ENCODE measurements around the gene HMCN2.
"Not testable (repeated sequence)": the region's sequence is repeated elsewhere in the genome, so short reads cannot be mapped to it uniquely, and the experiment has no call there.

Gene HMCN2

GRCh38 chr9:130266236-130267098 is 907 bp downstream of the HMCN2 start:
- Histone ChIP-seq H3K27me3 (ENCODE audit: insufficient read depth, insufficient read length) (peaks cover 26% of the 10 kb centered on the region), H3K4me1 (ENCODE audit: insufficient read depth, insufficient read length) (peaks cover 23% of the 10 kb centered on the region), H3K4me3 (ENCODE audit: insufficient read length, low read depth) (peak overlapping the region; percentile 72), H3K9me3 (ENCODE audit: insufficient read depth, low read length) (no peaks in the 10 kb centered on the region), H3K36me3 (ENCODE audit: insufficient read depth, insufficient read length, low read length) (no peaks in the 10 kb centered on the region), H3K9ac (ENCODE audit: insufficient read length, low read depth) (peak overlapping the region; percentile 74)
- no peak for DNase-seq (ENCODE audit: low read depth, low spot score)
- TF ChIP-seq SUZ12 (IDR thresholded peaks at IDR 0.05; ENCODE audit: extremely low read depth, insufficient read depth, insufficient read length): no peak
- TF ChIP-seq YY1 (IDR thresholded peaks at IDR 0.05; ENCODE audit: insufficient read depth, insufficient read length): no peak
- no peak for TF ChIP-seq ZNF274 (IDR thresholded peaks at IDR 0.05; ENCODE audit: low read depth, low read length)

DNA sequence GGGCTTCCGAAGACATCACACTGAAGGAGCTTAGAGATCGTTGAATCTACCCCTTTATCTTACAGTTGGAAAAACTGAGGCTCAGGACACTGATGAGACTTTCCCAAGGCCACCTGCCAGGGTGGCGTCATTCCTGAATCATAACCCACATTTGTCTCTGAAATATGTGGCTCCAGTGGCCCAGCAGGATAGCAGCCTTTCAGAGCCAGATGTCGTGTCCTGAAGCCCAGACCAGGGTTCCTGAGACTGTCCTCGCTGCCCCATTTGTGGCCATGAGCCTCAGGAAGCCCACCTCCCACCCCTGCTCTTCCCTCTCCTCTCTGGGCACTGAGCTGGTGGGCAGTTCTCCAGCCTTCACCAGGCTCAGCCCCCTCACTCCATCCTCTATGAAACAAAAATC is 2.4 kb downstream of the HMCN2 start:
- no peak overlapping the region for H3K4me3 ChIP-seq (ENCODE audit: insufficient read length, low read depth)
- DNase-seq (ENCODE audit: low read depth, low spot score): no peak
- H3K9ac ChIP-seq (ENCODE audit: insufficient read length, low read depth): no peak overlapping the region
- H3K9me3 ChIP-seq (ENCODE audit: insufficient read depth, low read length): no peaks in the 10 kb centered on the region
- peaks cover 26% of the 10 kb centered on the region for H3K27me3 ChIP-seq (ENCODE audit: insufficient read depth, insufficient read length)
- no peaks in the 10 kb centered on the region for H3K36me3 ChIP-seq (ENCODE audit: insufficient read depth, insufficient read length, low read length)
- H3K4me1 ChIP-seq (ENCODE audit: insufficient read depth, insufficient read length): peaks cover 20% of the 10 kb centered on the region
- TF ChIP-seq ZNF274 (IDR thresholded peaks at IDR 0.05; ENCODE audit: low read depth, low read length) (no peak), SUZ12 (IDR thresholded peaks at IDR 0.05; ENCODE audit: extremely low read depth, insufficient read depth, insufficient read length) (no peak), YY1 (IDR thresholded peaks at IDR 0.05; ENCODE audit: insufficient read depth, insufficient read length) (no peak)

DNA sequence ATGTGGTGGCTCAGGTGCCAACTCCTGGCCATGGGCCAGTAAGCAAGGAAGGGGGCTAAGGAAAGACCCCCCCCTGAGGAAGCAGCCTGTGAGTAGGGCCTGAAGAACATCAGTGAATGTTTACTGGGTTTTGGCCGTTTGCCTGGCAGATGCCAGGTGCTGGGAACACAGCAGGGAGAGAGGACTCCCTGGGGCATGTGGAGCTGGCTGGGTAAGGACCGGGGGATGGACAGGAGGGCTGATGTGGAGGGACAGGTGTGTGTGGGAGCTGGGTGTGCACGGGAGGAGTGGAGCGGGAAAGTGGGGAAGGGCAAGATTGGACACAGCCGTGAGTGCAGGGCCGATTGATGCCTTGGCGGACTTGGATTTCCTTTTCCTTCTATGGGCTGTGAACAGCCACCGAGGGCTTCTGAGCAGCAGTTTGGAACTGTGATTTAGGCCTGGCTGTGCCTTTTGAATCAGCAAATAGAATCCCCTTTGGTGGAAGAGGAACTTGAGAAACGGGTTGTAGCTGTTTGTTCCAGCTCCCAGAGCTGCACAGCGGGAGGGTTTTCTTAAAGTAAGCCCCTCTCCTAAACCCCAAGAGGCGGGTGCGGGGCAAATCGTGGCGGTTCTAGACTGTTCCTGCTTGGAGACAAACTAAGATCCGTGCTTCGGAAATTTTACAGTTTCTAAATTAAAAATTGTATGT is 3.1 kb downstream of the HMCN2 start:
- H3K27me3 ChIP-seq (ENCODE audit: insufficient read depth, insufficient read length): peaks cover 26% of the 10 kb centered on the region
- H3K9ac ChIP-seq (ENCODE audit: insufficient read length, low read depth): peak overlapping the region; percentile 63
- no peaks in the 10 kb centered on the region for H3K9me3 ChIP-seq (ENCODE audit: insufficient read depth, low read length)
- DNase-seq (ENCODE audit: low read depth, low spot score): no peak
- peaks cover 20% of the 10 kb centered on the region for H3K4me1 ChIP-seq (ENCODE audit: insufficient read depth, insufficient read length)
- no peaks in the 10 kb centered on the region for H3K36me3 ChIP-seq (ENCODE audit: insufficient read depth, insufficient read length, low read length)
- peak overlapping the region; percentile 16 for H3K4me3 ChIP-seq (ENCODE audit: insufficient read length, low read depth)
- no peak for TF ChIP-seq SUZ12 (IDR thresholded peaks at IDR 0.05; ENCODE audit: extremely low read depth, insufficient read depth, insufficient read length)
- no peak for TF ChIP-seq ZNF274 (IDR thresholded peaks at IDR 0.05; ENCODE audit: low read depth, low read length)
- no peak for TF ChIP-seq YY1 (IDR thresholded peaks at IDR 0.05; ENCODE audit: insufficient read depth, insufficient read length)

DNA sequence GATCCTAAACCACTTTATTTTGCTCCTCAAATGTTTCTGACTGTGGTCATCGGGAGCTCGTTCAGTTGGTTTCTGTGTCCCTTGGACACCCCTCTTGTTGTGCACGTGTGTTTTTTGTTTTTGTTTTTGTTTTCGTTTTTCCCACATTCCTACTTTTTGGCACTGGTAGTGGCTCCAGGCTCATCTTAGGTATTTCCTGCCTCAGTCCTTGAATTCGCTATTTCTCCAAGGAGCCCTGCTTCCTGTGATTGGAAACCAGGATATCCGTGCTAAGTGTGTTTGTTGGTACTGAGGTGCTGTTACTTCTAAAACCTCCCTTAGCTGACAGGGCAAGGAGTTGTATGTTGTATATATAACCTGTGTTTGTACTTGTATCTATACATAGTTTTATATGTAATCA is 5.9 kb downstream of the HMCN2 start:
- Histone ChIP-seq H3K27me3 (ENCODE audit: insufficient read depth, insufficient read length) (peaks cover 10% of the 10 kb centered on the region), H3K9me3 (ENCODE audit: insufficient read depth, low read length) (no peaks in the 10 kb centered on the region), H3K4me1 (ENCODE audit: insufficient read depth, insufficient read length) (peaks cover 11% of the 10 kb centered on the region), H3K9ac (ENCODE audit: insufficient read length, low read depth) (no peak overlapping the region), H3K36me3 (ENCODE audit: insufficient read depth, insufficient read length, low read length) (no peaks in the 10 kb centered on the region), H3K4me3 (ENCODE audit: insufficient read length, low read depth) (no peak overlapping the region)
- TF ChIP-seq ZNF274 (IDR thresholded peaks at IDR 0.05; ENCODE audit: low read depth, low read length): no peak
- no peak for TF ChIP-seq SUZ12 (IDR thresholded peaks at IDR 0.05; ENCODE audit: extremely low read depth, insufficient read depth, insufficient read length)
- TF ChIP-seq YY1 (IDR thresholded peaks at IDR 0.05; ENCODE audit: insufficient read depth, insufficient read length): no peak
- DNase-seq (ENCODE audit: low read depth, low spot score): no peak

DNA sequence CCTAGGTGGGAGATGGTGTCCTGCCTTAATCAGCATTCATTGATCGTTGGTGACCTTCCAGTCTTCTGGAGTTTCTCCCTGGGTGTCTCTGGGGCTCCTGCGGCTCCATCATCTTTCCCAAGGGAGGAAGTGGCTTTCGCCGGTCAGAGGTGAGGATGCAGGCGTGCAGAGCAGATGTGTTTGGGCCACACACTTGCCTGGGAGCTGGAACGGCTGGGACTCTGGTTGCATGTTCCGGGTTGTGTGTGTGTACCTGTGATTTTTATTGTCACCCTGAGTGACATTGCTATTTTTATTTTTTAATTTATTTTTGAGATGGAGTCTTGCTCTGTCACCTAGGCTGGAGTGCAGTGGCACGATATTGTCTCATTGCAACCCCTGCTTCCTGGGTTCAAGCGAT is 9.6 kb downstream of the HMCN2 start:
- no peaks in the 10 kb centered on the region for H3K27me3 ChIP-seq (ENCODE audit: insufficient read depth, insufficient read length)
- DNase-seq (ENCODE audit: low read depth, low spot score): no peak
- no peak overlapping the region for H3K9ac ChIP-seq (ENCODE audit: insufficient read length, low read depth)
- H3K4me1 ChIP-seq (ENCODE audit: insufficient read depth, insufficient read length): peaks cover 2% of the 10 kb centered on the region
- no peaks in the 10 kb centered on the region for H3K36me3 ChIP-seq (ENCODE audit: insufficient read depth, insufficient read length, low read length)
- H3K9me3 ChIP-seq (ENCODE audit: insufficient read depth, low read length): no peaks in the 10 kb centered on the region
- no peak for TF ChIP-seq YY1 (IDR thresholded peaks at IDR 0.05; ENCODE audit: insufficient read depth, insufficient read length)
- no peak for TF ChIP-seq SUZ12 (IDR thresholded peaks at IDR 0.05; ENCODE audit: extremely low read depth, insufficient read depth, insufficient read length)
- no peak for TF ChIP-seq ZNF274 (IDR thresholded peaks at IDR 0.05; ENCODE audit: low read depth, low read length)
- H3K4me3 ChIP-seq (ENCODE audit: insufficient read length, low read depth): no peak overlapping the region

GRCh38 chr9:130276121-130276520 is 10.6 kb downstream of the HMCN2 start:
- Histone ChIP-seq H3K36me3 (ENCODE audit: insufficient read depth, insufficient read length, low read length) (no peaks in the 10 kb centered on the region), H3K27me3 (ENCODE audit: insufficient read depth, insufficient read length) (no peaks in the 10 kb centered on the region)
- no peak for TF ChIP-seq SUZ12 (IDR thresholded peaks at IDR 0.05; ENCODE audit: extremely low read depth, insufficient read depth, insufficient read length)
- no peak for TF ChIP-seq YY1 (IDR thresholded peaks at IDR 0.05; ENCODE audit: insufficient read depth, insufficient read length)
- TF ChIP-seq ZNF274 (IDR thresholded peaks at IDR 0.05; ENCODE audit: low read depth, low read length): no peak

GRCh38 chr9:130276955-130277354 is 11.4 kb downstream of the HMCN2 start:
- no peak for DNase-seq (ENCODE audit: low read depth, low spot score)
- Histone ChIP-seq H3K36me3 (ENCODE audit: insufficient read depth, insufficient read length, low read length) (no peaks in the 10 kb centered on the region), H3K9me3 (ENCODE audit: insufficient read depth, low read length) (no peaks in the 10 kb centered on the region), H3K9ac (ENCODE audit: insufficient read length, low read depth) (no peak overlapping the region), H3K27me3 (ENCODE audit: insufficient read depth, insufficient read length) (no peaks in the 10 kb centered on the region), H3K4me1 (ENCODE audit: insufficient read depth, insufficient read length) (peaks cover 3% of the 10 kb centered on the region), H3K4me3 (ENCODE audit: insufficient read length, low read depth) (no peak overlapping the region)
- TF ChIP-seq ZNF274 (IDR thresholded peaks at IDR 0.05; ENCODE audit: low read depth, low read length): no peak
- no peak for TF ChIP-seq YY1 (IDR thresholded peaks at IDR 0.05; ENCODE audit: insufficient read depth, insufficient read length)
- TF ChIP-seq SUZ12 (IDR thresholded peaks at IDR 0.05; ENCODE audit: extremely low read depth, insufficient read depth, insufficient read length): no peak

More at GRCh38 chr9:130276121-130276520, 10.6 kb downstream of the HMCN2 start:
- H3K4me1 ChIP-seq (ENCODE audit: insufficient read depth, insufficient read length): peaks cover 2% of the 10 kb centered on the region
- H3K9ac ChIP-seq (ENCODE audit: insufficient read length, low read depth): no peak overlapping the region
- no peak for DNase-seq (ENCODE audit: low read depth, low spot score)
- no peak overlapping the region for H3K4me3 ChIP-seq (ENCODE audit: insufficient read length, low read depth)
- no peaks in the 10 kb centered on the region for H3K9me3 ChIP-seq (ENCODE audit: insufficient read depth, low read length)

- H3K27me3 ChIP-seq (ENCODE audit: insufficient read depth, insufficient read length); H3K9me3 ChIP-seq (ENCODE audit: insufficient read depth, low read length); H3K4me3 ChIP-seq (ENCODE audit: insufficient read length, low read depth); H3K36me3 ChIP-seq (ENCODE audit: insufficient read depth, insufficient read length, low read length); H3K4me1 ChIP-seq (ENCODE audit: insufficient read depth, insufficient read length); DNase-seq (ENCODE audit: low read depth, low spot score); H3K9ac ChIP-seq (ENCODE audit: insufficient read length, low read depth): not testable (repeated sequence)
These were observed 12.0 kb downstream of the HMCN2 start for GRCh38 chr9:130277525-130277924.
